Skeletal muscle tissue (tissue), 4 donors: ENCODE measurements around the gene STARD5. TPM values are rescaled to one million over a fixed set of nuclear protein-coding genes. Genes with fewer than 3 reads are reported as not detected.
"Not testable (repeated sequence)": the region's sequence is repeated elsewhere in the genome, so short reads cannot be mapped to it uniquely, and the experiment has no call there.

Source experiments
- H3K27ac ChIP-seq: one replicate; pipeline ENCODE4 v1.7.0; 2013; ENCODE audit warnings: mild to moderate bottlenecking, low read depth, low read length, inconsistent platforms
- H3K27me3 ChIP-seq, 3 donors: one replicate each; pipeline ENCODE4 v1.7.0; 2013; ENCODE audit warnings: low read length in 3 of 3; ENCODE audit not compliant: control insufficient read depth in 3 of 3, insufficient read depth in 3 of 3
- H3K36me3 ChIP-seq, 3 donors: one replicate each; pipeline ENCODE4 v1.7.0; 2013; ENCODE audit warnings: low read length in 3 of 3; ENCODE audit not compliant: control insufficient read depth in 3 of 3, insufficient read depth in 3 of 3
- H3K4me1 ChIP-seq, 3 donors: one replicate each; pipeline ENCODE4 v1.7.0; 2013; ENCODE audit warnings: low read length in 3 of 3, mild to moderate bottlenecking in 3 of 3; ENCODE audit not compliant: control insufficient read depth in 3 of 3, insufficient read depth in 3 of 3
- H3K4me3 ChIP-seq, 3 donors: one replicate each; pipeline ENCODE4 v1.7.0; 2013; ENCODE audit warnings: low read length in 3 of 3
- H3K9ac ChIP-seq, 3 donors: one replicate each; pipeline ENCODE4 v1.7.0; 2013; ENCODE audit warnings: low read length in 3 of 3, mild to moderate bottlenecking in 3 of 3, moderate library complexity in 2 of 3, low read depth in 1 of 3
- H3K9me3 ChIP-seq, 3 donors: one replicate each; pipeline ENCODE4 v1.7.0; 2013; ENCODE audit warnings: low read length in 3 of 3; ENCODE audit not compliant: control insufficient read depth in 3 of 3
- total RNA-seq: library from RNA; depleted of rRNA; stranded (reverse); fragments of >200 nt; gene quantifications from one replicate; pipeline ENCODE4 v1.2.3, GENCODE V29; 2014
- donor health status: Osteomylitis.

STARD5 gene
- total RNA-seq, 1 donor from 2014 or later = 2.1 TPM

DNA sequence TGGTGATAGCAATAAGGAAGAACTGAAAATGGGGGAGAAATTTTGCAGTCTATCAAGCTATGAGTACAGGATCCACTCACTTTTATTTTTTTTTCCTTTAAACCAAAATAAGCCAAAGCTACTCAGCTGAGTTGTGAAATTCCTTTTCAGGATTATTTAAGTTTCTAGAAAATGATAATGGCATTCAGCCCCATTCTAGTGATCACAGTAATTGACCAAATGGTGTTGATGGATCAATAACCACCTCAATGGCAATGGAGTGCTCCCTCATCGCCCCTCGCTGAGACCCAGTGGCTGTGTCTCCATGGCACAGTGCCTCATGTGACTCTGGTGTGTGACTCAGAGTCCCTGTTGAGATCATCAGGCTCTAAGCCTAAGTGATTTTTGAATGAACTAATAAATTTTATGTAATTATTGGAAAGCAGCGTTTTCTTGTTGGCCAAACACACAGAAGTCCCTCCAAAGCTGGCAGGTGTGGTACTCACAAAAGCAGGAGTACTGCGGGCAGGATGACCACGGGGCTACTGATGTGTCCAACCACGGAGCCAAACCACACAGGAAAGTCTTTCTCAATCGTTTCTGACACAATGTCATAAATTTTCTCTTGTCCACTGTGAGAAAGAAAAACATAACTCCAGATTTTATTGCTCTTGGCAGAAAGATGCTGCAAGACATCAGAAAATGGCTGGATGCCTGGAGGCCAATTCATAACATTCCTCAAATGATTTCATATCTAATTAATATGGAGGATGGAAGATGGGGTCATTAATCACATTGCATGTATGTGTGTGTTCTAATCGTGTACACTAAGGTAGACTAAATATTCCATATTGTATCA, 14.4 kb upstream of the STARD5 start:
- peak overlapping the region; percentile 34 for H3K27ac ChIP-seq
- no peak overlapping the region for H3K4me3 ChIP-seq
- no peaks in the 10 kb centered on the region for H3K36me3 ChIP-seq
- no peak overlapping the region for H3K9ac ChIP-seq
- peaks cover 0 to 8% (median 3%) of the 10 kb centered on the region in 3 donors for H3K27me3 ChIP-seq
- H3K9me3 ChIP-seq = no peaks in the 10 kb centered on the region
- peaks cover 5 to 12% (median 8%) of the 10 kb centered on the region in 3 donors for H3K4me1 ChIP-seq

DNA sequence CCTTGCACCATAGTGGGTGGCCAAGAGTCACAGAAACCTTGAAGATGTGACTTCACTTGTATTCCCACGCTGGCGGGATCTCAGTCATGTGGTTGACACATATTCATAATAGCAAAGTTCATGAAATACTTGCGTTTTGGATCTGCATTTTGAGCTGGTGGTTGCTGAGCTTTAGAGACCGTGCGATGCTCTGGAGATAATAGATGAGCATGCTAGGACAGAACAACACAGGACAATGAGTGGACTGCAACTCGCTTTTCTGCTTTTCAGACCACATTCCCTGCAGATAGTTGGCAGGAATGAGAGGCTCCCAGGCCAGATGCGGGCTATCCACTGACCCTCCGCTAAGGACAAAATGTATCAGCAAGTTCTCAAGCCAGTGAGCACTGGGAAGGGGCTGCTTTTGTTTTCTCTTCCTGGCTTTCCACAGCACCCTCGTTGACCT, 13.8 kb upstream of the STARD5 start:
- Histone ChIP-seq H3K4me3 (no peak overlapping the region), H3K27me3 (peaks cover 0 to 8% (median 3%) of the 10 kb centered on the region in 3 donors), H3K9me3 (no peaks in the 10 kb centered on the region), H3K4me1 (peaks cover 5 to 12% (median 8%) of the 10 kb centered on the region in 3 donors), H3K9ac (peak overlapping the region in 1 of 3 donors; percentile 24), H3K27ac (no peak overlapping the region), H3K36me3 (no peaks in the 10 kb centered on the region)

DNA sequence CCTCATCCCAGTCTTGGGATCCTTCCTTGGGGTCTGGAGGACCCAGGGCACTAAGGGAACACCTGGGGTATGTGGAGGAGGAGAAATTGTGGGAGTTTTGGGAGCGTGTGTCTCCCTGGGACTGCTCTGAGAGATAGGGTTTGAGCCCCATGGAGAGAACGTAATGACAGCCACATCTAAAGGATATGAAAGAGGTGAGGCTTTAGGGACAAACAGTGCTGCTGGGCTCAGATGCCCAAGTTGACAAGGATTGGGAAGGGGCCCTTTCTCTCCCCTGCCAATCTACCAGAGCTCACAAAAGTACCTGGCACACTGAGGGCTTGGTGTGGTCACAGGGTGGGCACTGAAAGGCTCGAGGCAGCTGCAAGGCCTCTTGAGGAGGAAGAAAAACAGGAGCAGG, 13.3 kb upstream of the STARD5 start:
- Histone ChIP-seq H3K4me3 (no peak overlapping the region), H3K36me3 (no peaks in the 10 kb centered on the region), H3K4me1 (peaks cover 5 to 12% (median 8%) of the 10 kb centered on the region in 3 donors), H3K27ac (no peak overlapping the region), H3K27me3 (peaks cover 0 to 8% (median 3%) of the 10 kb centered on the region in 3 donors), H3K9me3 (no peaks in the 10 kb centered on the region), H3K9ac (peak overlapping the region in 1 of 3 donors; percentile 24)

DNA sequence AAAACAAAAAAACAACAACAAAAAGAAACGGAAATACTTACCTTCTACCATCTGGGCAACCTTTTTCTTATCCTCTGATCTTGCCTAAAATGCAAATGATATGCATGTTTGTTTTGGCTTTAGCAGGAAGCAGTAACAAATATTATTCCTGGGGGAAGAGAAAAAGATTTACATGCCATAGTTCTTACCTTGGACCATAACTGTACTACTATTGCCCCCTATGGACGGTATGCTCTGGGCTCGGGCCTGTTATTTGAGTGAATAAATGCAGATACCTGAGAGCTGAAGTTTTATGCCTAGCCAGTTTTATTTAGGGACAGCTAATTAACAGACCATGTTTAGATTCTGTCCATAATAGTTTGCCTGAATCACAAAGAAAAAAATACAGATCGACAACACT, 12.6 kb upstream of the STARD5 start:
- Histone ChIP-seq H3K4me1 (peaks cover 5 to 12% (median 8%) of the 10 kb centered on the region in 3 donors), H3K27ac (no peak overlapping the region), H3K4me3 (no peak overlapping the region), H3K9me3 (no peaks in the 10 kb centered on the region), H3K27me3 (peaks cover 0 to 8% (median 3%) of the 10 kb centered on the region in 3 donors), H3K36me3 (no peaks in the 10 kb centered on the region), H3K9ac (no peak overlapping the region)

DNA sequence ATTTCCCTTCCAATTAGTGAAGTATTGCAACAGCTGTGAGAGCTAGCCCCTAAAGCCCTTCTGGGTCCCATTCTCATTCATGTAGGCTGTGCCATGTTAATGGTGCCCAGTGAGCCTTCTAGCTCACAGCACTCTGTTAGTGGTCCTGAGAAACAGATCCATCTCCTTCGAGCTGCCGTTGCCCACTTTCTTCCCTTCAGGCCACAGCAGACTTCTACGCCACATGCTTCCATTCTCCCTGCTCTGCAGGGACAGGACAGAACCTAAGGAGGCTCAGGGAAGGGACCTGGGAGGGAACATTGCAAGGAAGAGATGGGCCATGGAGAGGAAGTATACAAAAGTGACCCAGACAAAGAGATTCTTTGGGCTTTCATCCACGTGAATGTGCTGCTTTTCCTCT, 11.7 kb upstream of the STARD5 start:
- no peak overlapping the region for H3K9ac ChIP-seq
- no peaks in the 10 kb centered on the region for H3K36me3 ChIP-seq
- H3K4me3 ChIP-seq = no peak overlapping the region
- H3K27ac ChIP-seq = no peak overlapping the region
- H3K4me1 ChIP-seq = peaks cover 5 to 12% (median 8%) of the 10 kb centered on the region in 3 donors
- no peaks in the 10 kb centered on the region for H3K9me3 ChIP-seq
- H3K27me3 ChIP-seq = peaks cover 0 to 8% (median 0%) of the 10 kb centered on the region in 3 donors

DNA sequence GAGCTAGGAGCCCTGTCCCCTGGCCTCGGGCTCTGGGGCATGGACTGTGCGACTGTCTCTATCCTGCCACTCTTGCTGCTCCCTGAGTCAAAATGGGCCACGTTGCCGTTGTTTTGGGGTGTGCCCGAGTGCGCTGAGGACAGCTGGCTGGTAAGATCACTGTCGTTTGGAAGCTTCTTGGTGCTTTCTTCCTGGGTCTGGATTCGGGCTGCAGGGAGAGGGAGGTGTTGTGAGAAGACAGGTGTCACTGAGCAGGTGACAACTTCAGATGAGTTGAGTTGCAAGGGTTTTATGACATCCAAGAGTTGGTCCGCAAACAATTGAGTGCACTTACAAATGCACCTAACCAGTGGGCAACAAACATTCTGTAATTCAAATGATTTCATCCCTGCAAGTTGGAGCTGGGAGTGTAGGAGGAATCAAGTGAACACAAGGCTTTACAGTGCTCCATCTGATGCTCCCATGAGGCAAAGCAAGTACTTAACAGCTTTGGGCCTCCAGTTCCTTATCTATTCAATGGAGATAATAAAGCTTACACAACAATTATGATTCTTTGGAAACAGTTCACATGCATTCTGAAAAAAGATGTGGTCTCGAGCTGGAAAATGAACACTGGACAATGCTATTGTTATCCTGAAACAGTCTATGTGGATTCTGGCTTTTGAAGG, 11.0 kb upstream of the STARD5 start:
- Histone ChIP-seq H3K4me1 (peaks cover 5 to 12% (median 8%) of the 10 kb centered on the region in 3 donors), H3K9ac (no peak overlapping the region), H3K4me3 (no peak overlapping the region), H3K9me3 (no peaks in the 10 kb centered on the region), H3K27me3 (peaks cover 0 to 7% (median 0%) of the 10 kb centered on the region in 3 donors), H3K36me3 (no peaks in the 10 kb centered on the region), H3K27ac (no peak overlapping the region)

DNA sequence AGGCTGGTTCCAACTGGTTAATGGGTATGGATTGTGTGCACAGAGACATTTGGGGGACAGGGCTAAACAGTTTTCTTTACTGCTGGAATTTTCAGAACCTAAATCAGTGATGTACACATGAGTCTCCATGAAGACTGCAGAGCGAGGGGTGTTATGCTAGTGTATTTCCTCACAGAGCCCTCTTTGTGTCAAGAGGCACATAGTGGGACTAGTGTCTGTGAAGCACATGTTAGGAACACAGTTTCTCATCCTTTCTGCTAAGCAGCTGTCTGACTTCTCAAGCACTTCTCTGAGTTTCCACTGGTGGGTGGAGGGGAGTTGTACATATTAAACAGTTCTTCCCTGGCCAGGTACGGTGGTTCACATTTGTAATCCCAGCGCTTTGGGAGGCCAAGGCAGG, 9.4 kb upstream of the STARD5 start:
- Histone ChIP-seq H3K9ac (no peak overlapping the region), H3K27ac (no peak overlapping the region), H3K4me3 (no peak overlapping the region), H3K9me3 (no peaks in the 10 kb centered on the region), H3K36me3 (no peaks in the 10 kb centered on the region), H3K4me1 (peaks cover 5 to 12% (median 8%) of the 10 kb centered on the region in 3 donors), H3K27me3 (peaks cover 0 to 2% (median 0%) of the 10 kb centered on the region in 3 donors)

DNA sequence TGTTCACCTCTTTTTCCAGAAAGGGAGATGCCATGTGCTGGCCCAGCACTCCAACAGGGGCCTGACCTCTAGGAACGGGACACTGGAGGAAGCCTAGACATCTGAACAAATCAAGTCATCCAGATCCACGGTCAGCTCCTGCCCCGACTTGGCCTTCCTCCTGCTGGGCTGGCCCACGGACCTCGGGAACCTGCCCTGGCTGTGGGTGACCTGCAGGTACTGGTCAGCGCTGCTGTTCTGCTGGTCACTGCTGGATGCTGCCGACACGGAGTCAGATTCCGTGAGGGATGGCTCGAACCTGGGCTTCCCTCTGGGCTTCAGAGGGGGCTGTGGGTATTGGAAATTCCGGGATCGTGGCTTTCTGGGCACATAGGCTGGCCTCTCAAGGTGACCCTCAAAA, 8.4 kb upstream of the STARD5 start:
- Histone ChIP-seq H3K36me3 (no peaks in the 10 kb centered on the region), H3K9ac (no peak overlapping the region), H3K27ac (no peak overlapping the region), H3K27me3 (no peaks in the 10 kb centered on the region), H3K9me3 (no peaks in the 10 kb centered on the region), H3K4me1 (peaks cover 2 to 4% (median 3%) of the 10 kb centered on the region in 3 donors), H3K4me3 (no peak overlapping the region)

DNA sequence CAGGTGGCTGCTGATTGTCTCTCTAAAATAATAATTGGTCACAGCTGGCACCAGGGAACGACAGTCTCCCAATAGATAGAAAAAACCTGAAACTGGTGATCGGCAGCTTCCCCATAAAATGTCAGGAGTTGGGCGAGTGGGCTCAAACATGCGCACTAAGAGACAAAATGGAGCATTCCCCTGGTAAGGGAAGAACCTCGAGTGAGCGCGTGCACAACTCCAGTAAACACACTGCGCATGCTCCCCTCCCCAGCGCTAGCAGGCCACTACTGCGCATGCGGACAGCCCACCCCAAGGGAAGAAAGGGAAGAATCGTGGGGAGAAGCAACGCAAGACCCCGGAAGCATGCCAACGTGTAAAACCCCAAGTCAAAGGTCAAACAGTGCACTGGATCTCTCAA, 7.7 kb upstream of the STARD5 start:
- Histone ChIP-seq H3K4me1 (no peaks in the 10 kb centered on the region), H3K9me3 (no peaks in the 10 kb centered on the region), H3K36me3 (no peaks in the 10 kb centered on the region), H3K9ac (no peak overlapping the region), H3K27ac (no peak overlapping the region), H3K4me3 (no peak overlapping the region), H3K27me3 (no peaks in the 10 kb centered on the region)

DNA sequence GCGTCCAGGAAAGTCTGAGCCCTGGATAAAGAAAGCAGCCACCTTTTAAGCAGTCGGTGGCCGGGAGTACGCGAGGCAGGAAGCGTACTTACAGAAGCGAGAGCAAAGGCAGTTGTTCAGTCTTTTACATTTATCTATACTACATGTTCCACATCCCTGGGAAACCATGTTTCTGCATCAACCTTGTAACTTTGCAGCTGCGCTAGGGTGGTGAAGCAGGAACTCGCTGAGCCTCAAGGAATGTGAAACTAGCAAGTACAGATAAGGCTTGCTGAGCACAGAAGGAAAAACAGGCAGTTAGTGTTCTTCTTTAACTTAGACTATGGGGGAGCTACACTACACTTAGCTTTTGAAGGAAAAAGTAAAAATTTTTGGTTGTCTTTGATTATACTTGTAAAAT, 7.2 kb upstream of the STARD5 start:
- not testable (repeated sequence) for H3K27me3 ChIP-seq, H3K4me1 ChIP-seq, H3K9ac ChIP-seq, H3K36me3 ChIP-seq, H3K4me3 ChIP-seq, H3K9me3 ChIP-seq, H3K27ac ChIP-seq
